Pulmonary artery endothelial cell (primary cell): ENCODE data around the gene PPP1R16B. TPM values are rescaled to one million over a fixed set of nuclear protein-coding genes. Genes with fewer than 3 reads are reported as not detected.
"Not testable (repeated sequence)": the region's sequence is repeated elsewhere in the genome, so short reads cannot be mapped to it uniquely, and the experiment has no call there.

Experiments used
- DNase-seq: peaks from one replicate; pipeline ENCODE4 v3.0.0-alpha.2; 2011; ENCODE audit warnings: low read depth, low spot score
- total RNA-seq: library from RNA; depleted of rRNA; stranded (reverse); fragments of >200 nt; gene quantifications from 2 replicates; pipeline ENCODE4 v1.2.3, GENCODE V29; 2014

The PPP1R16B gene
- total RNA-seq, 1 donor from 2014 or later: 118 TPM

- no peak for DNase-seq
Observed at GRCh38 chr20:38844963-38845362, 39.5 kb downstream of the PPP1R16B start.

- no peak for DNase-seq
Observed at GRCh38 chr20:38847840-38848239, 42.3 kb downstream of the PPP1R16B start.

GRCh38 chr20:38853759-38854158 is 48.3 kb downstream of the PPP1R16B start:
- no peak for DNase-seq

- no peak for DNase-seq
Observed at GRCh38 chr20:38854654-38855066, 49.2 kb downstream of the PPP1R16B start.

GRCh38 chr20:38855356-38855755 is 49.9 kb downstream of the PPP1R16B start:
- no peak for DNase-seq

GRCh38 chr20:38856570-38856969 is 51.1 kb downstream of the PPP1R16B start:
- no peak for DNase-seq

- DNase-seq: no peak
Observed at GRCh38 chr20:38857703-38858102, 52.2 kb downstream of the PPP1R16B start.

GRCh38 chr20:38859070-38859690 is 53.7 kb downstream of the PPP1R16B start:
- DNase-seq: no peak

GRCh38 chr20:38859857-38860256 is 54.4 kb downstream of the PPP1R16B start:
- not testable (repeated sequence) for DNase-seq

GRCh38 chr20:38861071-38861401 is 55.5 kb downstream of the PPP1R16B start:
- no peak for DNase-seq

- DNase-seq: no peak
Observed at GRCh38 chr20:38862226-38862625, 56.7 kb downstream of the PPP1R16B start.

- no peak for DNase-seq
Observed at GRCh38 chr20:38863024-38863851, 57.7 kb downstream of the PPP1R16B start.

- DNase-seq: no peak
Observed at GRCh38 chr20:38864662-38865061, 59.2 kb downstream of the PPP1R16B start.

- DNase-seq: no peak
Observed at GRCh38 chr20:38866265-38867061, 61.0 kb downstream of the PPP1R16B start.

- no peak for DNase-seq
Observed at GRCh38 chr20:38867062-38867359, 61.5 kb downstream of the PPP1R16B start.

GRCh38 chr20:38870733-38871559 is 65.4 kb downstream of the PPP1R16B start:
- no peak for DNase-seq

GRCh38 chr20:38871560-38871953 is 66.1 kb downstream of the PPP1R16B start:
- DNase-seq: no peak

- no peak for DNase-seq
Observed at GRCh38 chr20:38872036-38872435, 66.5 kb downstream of the PPP1R16B start.

GRCh38 chr20:38872491-38873049 is 67.1 kb downstream of the PPP1R16B start:
- no peak for DNase-seq

GRCh38 chr20:38873050-38873581 is 67.6 kb downstream of the PPP1R16B start:
- DNase-seq: no peak
